Measurements from ENCODE around the gene TBATA.

TBATA gene

DNA sequence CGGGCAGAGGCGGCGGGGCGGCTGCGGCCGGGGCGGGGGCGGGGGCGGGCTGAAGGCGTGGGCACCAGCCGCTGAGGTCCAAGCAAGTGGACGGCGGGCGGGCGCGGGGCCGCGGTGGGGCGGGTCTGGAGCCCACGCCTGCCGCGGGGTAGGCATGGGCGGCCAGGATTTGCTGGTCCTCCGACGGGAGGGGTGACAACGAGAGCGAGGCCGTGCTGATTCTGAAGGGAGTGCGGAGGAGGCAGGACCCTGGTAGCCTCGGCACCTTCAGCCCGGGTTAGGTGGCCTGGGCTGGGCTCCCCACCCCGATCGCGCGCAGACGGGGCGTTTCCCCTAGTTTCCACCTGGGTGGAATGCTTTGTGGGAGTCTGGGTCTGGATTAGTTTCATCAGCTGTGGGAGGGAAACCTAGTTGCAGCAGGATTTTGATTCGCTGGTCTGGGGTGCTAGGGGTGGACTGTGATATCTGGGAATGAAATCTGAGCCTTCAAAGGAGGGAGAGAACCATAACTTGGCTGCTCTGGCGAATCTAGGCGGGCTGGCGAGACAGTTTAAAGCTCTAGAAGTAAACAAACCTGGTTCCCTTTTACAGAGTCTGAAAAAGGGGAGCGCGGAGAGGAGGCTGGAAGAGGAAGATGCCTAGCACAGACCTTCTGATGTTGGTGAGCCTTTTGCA lies 31.2 kb upstream of the TBATA start:
- Histone ChIP-seq H2BK12ac (ENCODE audit: low read length in 2 of 2) (peak overlapping the region in 1 of 2 experiments; percentile 74), H3K79me1 (replicated peaks; ENCODE audit: low read length, poor library complexity, severe bottlenecking) (peaks cover 15% of the 10 kb centered on the region), H3K4ac (ENCODE audit: low read depth in 1 of 2, low read length in 2 of 2) (peak overlapping the region; percentile 75 to 90), H2AK5ac (ENCODE audit: low read length, severe bottlenecking) (no peak overlapping the region), H3K27ac (ENCODE audit: low read length, poor library complexity, severe bottlenecking) (peak overlapping the region; percentile 95), H3K14ac (ENCODE audit: low read length in 2 of 2) (peak overlapping the region in 1 of 2 experiments; percentile 98), H2BK5ac (ENCODE audit: low read depth, low read length, poor library complexity, severe bottlenecking) (peak overlapping the region; percentile 99), H3K36me3 (ENCODE audit: control insufficient read depth in 1 of 2, insufficient read depth in 2 of 2, low read depth in 1 of 2, low read length in 2 of 2) (peaks cover 7 to 30% of the 10 kb centered on the region in 2 experiments), H2BK15ac (ENCODE audit: low read depth, poor library complexity, severe bottlenecking) (no peak overlapping the region), H3K18ac (ENCODE audit: low read depth in 1 of 2, low read length in 2 of 2) (peak overlapping the region; percentile 95), H2BK120ac (ENCODE audit: low read depth, low read length) (peak overlapping the region; percentile 96), H2AFZ (ENCODE audit: low read depth, low read length) (peak overlapping the region; percentile 46), H3K27me3 (ENCODE audit: control insufficient read depth in 1 of 2, insufficient read depth in 1 of 2, low read length in 2 of 2) (peaks cover 5 to 18% of the 10 kb centered on the region in 2 experiments), H3K4me1 (ENCODE audit: control insufficient read depth, insufficient read depth, low read depth, low read length) (peaks cover 3% of the 10 kb centered on the region), H3K9me3 (ENCODE audit: control insufficient read depth, low read length) (no peaks in the 10 kb centered on the region), H4K8ac (ENCODE audit: low read length) (peak overlapping the region; percentile 19), H3K4me3 (ENCODE audit: insufficient read depth in 1 of 2, low read depth in 1 of 2, low read length in 2 of 2) (peak overlapping the region; percentile 89 to 94), H3K23ac (ENCODE audit: low read length in 2 of 2) (no peak overlapping the region), H3K9ac (ENCODE audit: low read length) (peak overlapping the region; percentile 87), H4K91ac (ENCODE audit: low read length) (peak overlapping the region; percentile 77), H3K4me2 (ENCODE audit: low read length, poor library complexity, severe bottlenecking) (peak overlapping the region; percentile 69)
- peak; percentile 88 for DNase-seq
- WGBS: 2% methylated on average over 30 of the region's 43 CpGs

DNA sequence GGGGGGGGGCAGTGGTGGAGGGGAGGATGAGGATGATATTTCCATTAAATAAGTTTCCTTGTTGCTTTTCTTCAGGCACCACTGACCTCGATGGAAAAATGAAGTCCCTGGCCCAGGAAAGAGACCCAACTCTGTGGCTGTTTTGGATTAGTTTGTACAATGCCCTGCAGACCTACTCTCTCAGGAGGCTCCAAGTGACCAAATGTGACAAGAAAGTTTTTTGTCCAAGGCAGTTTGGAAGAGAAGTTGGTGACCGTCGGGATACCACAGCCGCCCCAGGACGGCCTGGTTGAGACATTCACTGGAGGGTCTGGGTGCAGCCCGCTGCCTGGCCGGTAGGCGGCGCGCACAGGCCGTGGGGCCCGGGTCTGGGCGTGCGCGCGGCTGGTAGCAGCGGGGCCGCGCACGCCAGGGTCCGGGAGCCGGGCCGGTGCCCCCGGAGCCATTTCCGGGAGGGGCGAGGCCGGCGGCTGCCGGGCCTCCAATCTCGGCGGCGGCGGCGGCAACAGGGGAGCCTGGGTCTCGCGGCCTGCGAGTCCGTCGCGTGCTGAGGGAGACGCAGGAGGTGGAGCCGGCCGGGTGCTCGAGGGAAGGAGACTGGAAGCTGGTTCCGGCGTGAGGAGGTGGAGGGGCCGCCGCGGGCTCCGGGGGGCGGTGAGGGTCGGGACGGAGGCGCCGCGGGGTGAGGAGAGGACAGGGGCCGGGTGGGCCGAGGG lies 30.5 kb upstream of the TBATA start, which contains the start of gene SGPL1:
Gene SGPL1, plus strand, starts transcription at position 445 of the 716 bp plus-strand sequence. CDS start 906 bp downstream, outside the sequence.
- H3K4ac ChIP-seq (ENCODE audit: low read depth in 1 of 2, low read length in 2 of 2): peak within 1 kb of the TSS; percentile 90 to 98
- H2AFZ ChIP-seq (ENCODE audit: low read depth, low read length): peak within 1 kb of the TSS; percentile 92
- peak within 1 kb of the TSS in 1 of 2 experiments; percentile 99 for H3K14ac ChIP-seq (ENCODE audit: low read length in 2 of 2)
- H3K4me2 ChIP-seq (ENCODE audit: low read length, poor library complexity, severe bottlenecking): peak within 1 kb of the TSS; percentile 69
- peak within 1 kb of the TSS; percentile 99 for H2BK5ac ChIP-seq (ENCODE audit: low read depth, low read length, poor library complexity, severe bottlenecking)
- no peaks in the 10 kb centered on the region for H3K9me3 ChIP-seq (ENCODE audit: control insufficient read depth, low read length)
- H3K4me3 ChIP-seq (ENCODE audit: insufficient read depth in 1 of 2, low read depth in 1 of 2, low read length in 2 of 2): peak within 1 kb of the TSS; percentile 89 to 94
- H3K27ac ChIP-seq (ENCODE audit: low read length, poor library complexity, severe bottlenecking): peak within 1 kb of the TSS; percentile 95
- DNase-seq: peak; percentile 84
- peaks cover 3% of the 10 kb centered on the region for H3K4me1 ChIP-seq (ENCODE audit: control insufficient read depth, insufficient read depth, low read depth, low read length)
- peak within 1 kb of the TSS; percentile 90 for H4K8ac ChIP-seq (ENCODE audit: low read length)
- H2AK5ac ChIP-seq (ENCODE audit: low read length, severe bottlenecking): peak within 1 kb of the TSS; percentile 13
- H4K91ac ChIP-seq (ENCODE audit: low read length): peak within 1 kb of the TSS; percentile 93
- H3K27me3 ChIP-seq (ENCODE audit: control insufficient read depth in 1 of 2, insufficient read depth in 1 of 2, low read length in 2 of 2): peaks cover 5 to 18% of the 10 kb centered on the region in 2 experiments
- H3K36me3 ChIP-seq (ENCODE audit: control insufficient read depth in 1 of 2, insufficient read depth in 2 of 2, low read depth in 1 of 2, low read length in 2 of 2): peaks cover 7 to 23% of the 10 kb centered on the region in 2 experiments
- 6% methylated on average over 27 of the region's 58 CpGs for WGBS
- peaks cover 14% of the 10 kb centered on the region for H3K79me1 ChIP-seq (replicated peaks; ENCODE audit: low read length, poor library complexity, severe bottlenecking)
- peak within 1 kb of the TSS; percentile 96 for H2BK120ac ChIP-seq (ENCODE audit: low read depth, low read length)
- H2BK15ac ChIP-seq (ENCODE audit: low read depth, poor library complexity, severe bottlenecking): peak within 1 kb of the TSS; percentile 34
- H2BK12ac ChIP-seq (ENCODE audit: low read length in 2 of 2): peak within 1 kb of the TSS in 1 of 2 experiments; percentile 74
- H3K9ac ChIP-seq (ENCODE audit: low read length): peak within 1 kb of the TSS; percentile 87
- peak within 1 kb of the TSS; percentile 95 for H3K18ac ChIP-seq (ENCODE audit: low read depth in 1 of 2, low read length in 2 of 2)
- no peak within 1 kb of the TSS for H3K23ac ChIP-seq (ENCODE audit: low read length in 2 of 2)

DNA sequence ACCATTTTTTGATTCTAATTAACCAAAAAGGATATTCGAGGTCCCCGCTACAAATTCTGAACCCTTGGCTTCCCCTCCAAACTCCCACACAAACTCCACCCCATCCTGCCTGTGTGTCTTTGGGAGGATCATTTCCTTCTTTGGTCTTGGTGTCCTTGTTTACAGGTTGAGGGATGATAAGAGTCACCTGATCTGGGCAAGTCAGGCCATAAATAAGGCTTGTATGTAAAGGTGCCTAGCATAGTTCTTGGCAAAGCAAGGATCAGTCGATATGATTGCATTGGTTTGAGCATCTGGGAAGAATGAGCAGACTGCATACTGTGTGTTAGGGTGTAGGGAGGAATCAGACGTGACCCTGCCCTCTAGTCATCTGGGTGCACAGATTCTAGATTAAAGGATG lies 28.9 kb upstream of the TBATA start:
- Histone ChIP-seq H3K9ac (ENCODE audit: low read length) (no peak overlapping the region), H3K79me1 (replicated peaks; ENCODE audit: low read length, poor library complexity, severe bottlenecking) (peaks cover 5% of the 10 kb centered on the region), H3K9me3 (ENCODE audit: control insufficient read depth, low read length) (no peaks in the 10 kb centered on the region), H2AFZ (ENCODE audit: low read depth, low read length) (no peak overlapping the region), H3K36me3 (ENCODE audit: control insufficient read depth in 1 of 2, insufficient read depth in 2 of 2, low read depth in 1 of 2, low read length in 2 of 2) (peaks cover 0 to 10% of the 10 kb centered on the region in 2 experiments), H2BK5ac (ENCODE audit: low read depth, low read length, poor library complexity, severe bottlenecking) (no peak overlapping the region), H3K4ac (ENCODE audit: low read depth in 1 of 2, low read length in 2 of 2) (no peak overlapping the region), H3K23ac (ENCODE audit: low read length in 2 of 2) (no peak overlapping the region), H3K4me2 (ENCODE audit: low read length, poor library complexity, severe bottlenecking) (no peak overlapping the region), H3K18ac (ENCODE audit: low read depth in 1 of 2, low read length in 2 of 2) (no peak overlapping the region), H3K14ac (ENCODE audit: low read length in 2 of 2) (no peak overlapping the region), H4K8ac (ENCODE audit: low read length) (no peak overlapping the region), H2BK120ac (ENCODE audit: low read depth, low read length) (no peak overlapping the region), H3K27ac (ENCODE audit: low read length, poor library complexity, severe bottlenecking) (no peak overlapping the region), H2BK15ac (ENCODE audit: low read depth, poor library complexity, severe bottlenecking) (no peak overlapping the region), H3K4me1 (ENCODE audit: control insufficient read depth, insufficient read depth, low read depth, low read length) (peaks cover 8% of the 10 kb centered on the region), H3K4me3 (ENCODE audit: insufficient read depth in 1 of 2, low read depth in 1 of 2, low read length in 2 of 2) (no peak overlapping the region), H2BK12ac (ENCODE audit: low read length in 2 of 2) (no peak overlapping the region), H3K27me3 (ENCODE audit: control insufficient read depth in 1 of 2, insufficient read depth in 1 of 2, low read length in 2 of 2) (peaks cover 5 to 18% of the 10 kb centered on the region in 2 experiments), H2AK5ac (ENCODE audit: low read length, severe bottlenecking) (no peak overlapping the region), H4K91ac (ENCODE audit: low read length) (peak overlapping the region; percentile 5)
- WGBS: 94% methylated on average over 4 of the region's 4 CpGs
- DNase-seq: no peak

DNA sequence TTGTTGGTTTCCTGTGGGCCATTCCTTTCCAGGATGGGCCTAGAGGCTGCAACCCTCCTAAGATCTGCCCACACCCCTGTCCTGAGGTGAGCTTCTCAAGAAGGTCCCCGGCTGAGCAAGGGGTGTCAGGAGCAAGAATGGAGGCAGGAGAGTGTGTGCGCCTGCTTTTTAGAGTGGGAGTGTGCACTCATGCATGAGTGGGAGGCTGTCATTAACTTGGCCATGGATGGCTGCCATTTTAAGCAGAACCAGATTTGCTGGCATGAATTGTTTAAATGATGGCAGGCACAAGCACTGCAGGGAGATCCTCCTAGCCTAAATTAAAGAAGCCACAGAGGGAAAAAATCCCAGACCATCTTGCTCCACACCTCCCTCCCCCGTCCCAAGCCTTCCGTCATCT lies 27.6 kb upstream of the TBATA start:
- Histone ChIP-seq H3K27ac (ENCODE audit: low read length, poor library complexity, severe bottlenecking) (no peak overlapping the region), H2BK12ac (ENCODE audit: low read length in 2 of 2) (no peak overlapping the region), H3K23ac (ENCODE audit: low read length in 2 of 2) (no peak overlapping the region), H3K36me3 (ENCODE audit: control insufficient read depth in 1 of 2, insufficient read depth in 2 of 2, low read depth in 1 of 2, low read length in 2 of 2) (peaks cover 0 to 5% of the 10 kb centered on the region in 2 experiments), H2BK5ac (ENCODE audit: low read depth, low read length, poor library complexity, severe bottlenecking) (no peak overlapping the region), H3K27me3 (ENCODE audit: control insufficient read depth in 1 of 2, insufficient read depth in 1 of 2, low read length in 2 of 2) (peaks cover 5 to 18% of the 10 kb centered on the region in 2 experiments), H3K4ac (ENCODE audit: low read depth in 1 of 2, low read length in 2 of 2) (no peak overlapping the region), H2BK120ac (ENCODE audit: low read depth, low read length) (no peak overlapping the region), H4K91ac (ENCODE audit: low read length) (no peak overlapping the region), H2AK5ac (ENCODE audit: low read length, severe bottlenecking) (no peak overlapping the region), H3K79me1 (replicated peaks; ENCODE audit: low read length, poor library complexity, severe bottlenecking) (no peaks in the 10 kb centered on the region), H3K9me3 (ENCODE audit: control insufficient read depth, low read length) (no peaks in the 10 kb centered on the region), H3K4me2 (ENCODE audit: low read length, poor library complexity, severe bottlenecking) (no peak overlapping the region), H3K18ac (ENCODE audit: low read depth in 1 of 2, low read length in 2 of 2) (no peak overlapping the region), H2BK15ac (ENCODE audit: low read depth, poor library complexity, severe bottlenecking) (no peak overlapping the region), H3K4me3 (ENCODE audit: insufficient read depth in 1 of 2, low read depth in 1 of 2, low read length in 2 of 2) (no peak overlapping the region), H2AFZ (ENCODE audit: low read depth, low read length) (no peak overlapping the region), H3K9ac (ENCODE audit: low read length) (no peak overlapping the region), H4K8ac (ENCODE audit: low read length) (no peak overlapping the region), H3K14ac (ENCODE audit: low read length in 2 of 2) (no peak overlapping the region), H3K4me1 (ENCODE audit: control insufficient read depth, insufficient read depth, low read depth, low read length) (peaks cover 11% of the 10 kb centered on the region)
- 88% methylated on average over 4 of the region's 4 CpGs for WGBS
- DNase-seq: no peak

All from mesenchymal stem cell (in vitro differentiated cells and primary cell).